GM19468 (cell line): ENCODE data around the gene EVI5L.
"Not testable (repeated sequence)": the region's sequence is repeated elsewhere in the genome, so short reads cannot be mapped to it uniquely, and the experiment has no call there.

Experiments
- ATAC-seq: cut with Tn5 transposase; IDR thresholded peaks from one replicate; pipeline ENCODE4 v1.9.1; 2021; ENCODE audit warnings: mild to moderate bottlenecking, moderate library complexity, moderate number of reproducible peaks; ENCODE audit not compliant: unreplicated experiment; ENCODE audit errors: extremely low read depth

The EVI5L gene

DNA sequence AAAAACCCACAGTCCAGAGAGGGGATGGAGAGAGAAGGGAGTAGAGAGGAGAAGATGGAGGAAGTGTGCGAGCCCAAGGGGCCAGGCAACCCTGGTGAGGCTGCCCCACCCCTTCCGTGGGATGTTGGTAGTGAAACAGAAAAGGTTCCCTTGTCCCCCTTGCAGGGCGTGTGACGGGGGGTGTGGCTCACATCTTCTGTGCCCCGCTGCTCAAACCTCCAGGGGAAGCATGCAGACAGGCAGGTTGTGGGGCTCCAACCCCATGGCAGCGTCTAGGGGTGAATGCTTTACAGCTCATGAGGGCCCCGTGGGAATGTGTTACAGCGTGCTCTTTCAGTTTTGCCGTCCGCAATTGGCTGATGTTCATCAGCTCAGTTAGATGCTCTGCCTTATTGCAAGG is 14.7 kb upstream of the EVI5L start:
- ATAC-seq = no peak

DNA sequence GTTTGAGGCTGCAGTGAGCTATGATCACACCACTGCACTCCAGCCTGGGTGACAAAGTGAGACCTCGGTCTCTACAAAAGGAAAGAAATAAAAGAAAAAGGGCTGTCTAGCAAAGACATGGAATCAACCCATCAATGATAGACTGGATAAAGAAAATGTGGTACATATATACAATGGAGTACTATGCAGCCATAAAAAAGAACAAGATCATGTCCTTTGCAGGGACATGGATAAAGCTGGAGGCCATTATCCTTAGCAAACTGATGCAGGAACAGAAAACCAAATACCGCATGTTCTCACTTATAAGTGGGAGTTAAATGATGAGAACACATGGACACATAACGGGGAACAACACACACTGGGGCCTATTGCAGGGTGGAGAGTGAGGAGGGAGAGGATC is 14.0 kb upstream of the EVI5L start:
- not testable (repeated sequence) for ATAC-seq

DNA sequence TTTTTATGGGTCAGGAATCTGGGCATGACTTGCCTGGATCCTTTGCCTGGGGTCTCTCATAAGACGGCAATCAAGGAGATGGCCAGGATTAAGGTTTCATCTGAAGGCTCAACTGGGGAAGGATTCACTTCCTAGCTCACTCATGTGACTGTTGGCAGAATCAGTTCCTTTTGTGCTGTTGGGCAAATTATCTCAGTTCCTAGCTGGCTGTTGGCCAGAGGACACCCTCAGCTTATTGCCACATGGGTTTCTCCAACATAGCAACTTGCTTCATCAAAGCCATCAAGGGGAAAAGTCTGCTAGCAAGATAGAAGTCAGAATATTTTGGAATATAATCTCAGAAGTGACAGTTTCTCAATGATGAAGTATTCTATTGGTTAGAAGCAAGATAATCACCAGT is 12.2 kb upstream of the EVI5L start:
- ATAC-seq = no peak

DNA sequence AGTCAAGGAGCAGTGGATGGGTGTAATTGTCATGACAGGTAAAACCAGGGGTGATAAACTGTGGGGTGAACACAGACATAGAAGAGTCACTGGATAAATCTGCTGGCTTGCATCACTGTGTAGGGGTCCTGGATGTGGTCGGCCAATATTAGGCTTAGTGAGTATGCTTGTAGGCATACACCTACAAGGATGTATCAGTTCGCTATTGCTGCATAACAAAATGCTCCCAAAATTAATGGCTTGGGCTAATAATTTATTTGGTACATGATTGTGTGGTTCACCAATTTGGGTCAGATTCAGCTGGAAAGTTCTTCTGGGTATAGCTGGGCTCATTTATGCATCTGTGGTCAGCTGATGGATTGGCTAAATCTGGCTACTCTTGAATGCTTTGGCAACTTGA is 11.2 kb upstream of the EVI5L start:
- ATAC-seq = no peak

DNA sequence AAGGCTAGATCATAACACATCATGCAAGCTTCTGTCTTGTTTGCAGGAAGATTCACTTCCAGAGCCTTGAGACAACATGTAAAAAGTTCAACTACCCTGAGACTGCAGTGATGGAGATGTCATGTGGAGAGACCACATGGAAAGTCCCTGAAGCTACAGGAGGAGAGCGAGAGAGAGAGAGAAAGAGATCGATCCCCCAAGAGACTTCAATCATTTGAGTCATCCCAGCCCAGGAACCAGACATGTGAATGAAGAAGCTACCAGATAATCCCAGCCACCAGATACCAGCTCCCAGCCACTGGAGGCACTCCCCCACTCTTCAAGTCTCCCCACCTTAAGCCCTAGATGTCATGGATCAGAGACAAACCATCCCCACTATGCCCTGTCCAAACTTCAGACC is 10.7 kb upstream of the EVI5L start:
- no peak for ATAC-seq

DNA sequence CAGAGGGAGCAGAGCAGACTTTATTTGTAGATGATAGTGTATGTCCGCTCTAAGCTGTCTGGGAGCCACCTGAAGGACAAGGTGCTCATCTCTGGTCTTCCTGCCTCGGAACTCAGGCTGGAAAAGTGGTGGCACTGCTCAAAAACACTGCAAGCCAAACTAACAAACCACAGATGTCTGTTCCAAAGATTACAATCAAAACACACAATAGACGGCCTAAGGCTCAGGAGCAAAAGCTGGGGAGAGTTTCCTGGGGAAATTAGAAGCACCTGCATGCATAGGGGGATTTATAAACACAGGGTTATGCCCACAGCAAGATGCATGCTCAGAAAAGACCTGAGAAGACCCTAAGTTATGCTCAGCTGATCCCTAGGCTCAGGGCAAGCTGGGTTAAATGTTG is 9.4 kb upstream of the EVI5L start:
- ATAC-seq = no peak

DNA sequence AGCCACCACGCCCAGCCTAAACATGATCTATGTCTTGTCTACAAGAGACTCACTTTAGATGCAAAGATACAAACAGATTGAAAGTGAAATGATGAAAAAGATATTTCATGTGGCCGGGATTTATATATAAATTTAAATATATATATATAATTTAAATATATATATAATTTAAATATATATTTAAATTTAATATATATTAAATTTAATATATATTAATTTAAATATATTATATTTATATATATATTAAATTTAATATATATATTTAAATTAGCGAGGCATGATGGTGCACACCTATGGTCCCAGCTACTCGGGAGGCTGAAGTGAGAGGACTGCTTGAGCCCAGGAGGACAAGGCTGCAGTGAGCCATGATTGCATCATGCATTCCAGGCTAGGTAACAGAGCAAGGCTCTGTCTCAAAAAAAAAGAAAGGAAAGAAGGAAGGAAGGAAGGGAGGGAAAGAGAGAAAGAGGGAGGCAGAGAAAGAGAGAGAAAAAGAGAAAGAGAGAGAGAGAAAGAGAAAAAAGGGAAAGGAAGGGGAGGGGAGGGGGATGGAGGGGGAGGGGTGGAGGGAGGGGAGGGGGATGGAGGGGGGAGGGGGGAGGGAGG is 7.0 kb upstream of the EVI5L start:
- no peak for ATAC-seq

DNA sequence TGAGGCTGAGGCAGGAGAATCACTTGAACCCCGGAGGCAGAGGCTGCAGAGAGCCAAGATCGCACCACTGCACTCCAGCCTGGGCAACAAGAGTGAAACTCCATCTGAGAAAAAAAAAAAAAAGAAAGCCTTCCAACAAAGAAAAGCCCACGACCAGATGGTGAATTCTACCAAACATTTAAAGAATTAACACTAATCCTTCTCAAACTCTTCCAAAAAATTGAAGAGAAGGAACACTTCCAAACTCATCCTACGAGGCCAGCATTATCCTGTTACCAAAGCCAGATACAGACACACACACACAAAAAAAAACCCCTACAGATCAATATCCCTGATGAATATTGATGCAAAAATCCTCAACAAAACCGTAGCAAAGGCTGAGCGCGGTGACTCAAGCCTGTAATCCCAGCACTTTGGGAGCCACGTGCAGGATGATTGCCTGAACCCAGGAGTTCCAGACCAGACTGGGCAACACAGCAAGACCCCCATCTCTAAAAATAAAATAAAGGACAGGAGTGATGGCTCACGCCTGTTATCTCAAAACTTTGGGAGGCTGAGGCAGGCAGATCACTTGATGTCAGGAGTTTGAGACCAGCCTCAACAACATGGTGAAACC is 6.2 kb upstream of the EVI5L start:
- no peak for ATAC-seq

DNA sequence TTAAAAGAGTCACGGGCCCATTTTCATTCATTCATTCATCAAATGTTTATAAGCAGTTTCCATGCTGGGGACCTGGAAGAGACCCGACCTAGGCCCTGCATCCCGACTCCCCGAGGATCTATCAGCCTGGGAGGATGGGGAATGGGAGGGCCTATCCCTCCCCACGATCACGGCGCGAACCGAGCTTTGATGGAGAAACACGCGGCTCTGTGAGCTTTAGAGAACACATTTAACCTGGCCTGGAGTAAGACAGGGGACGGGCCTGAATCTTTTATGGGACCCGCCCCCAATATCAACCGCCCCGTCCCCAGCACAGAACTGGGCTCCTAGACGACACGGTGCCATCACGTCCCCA is 875 bp upstream of the EVI5L start:
- ATAC-seq = no peak

DNA sequence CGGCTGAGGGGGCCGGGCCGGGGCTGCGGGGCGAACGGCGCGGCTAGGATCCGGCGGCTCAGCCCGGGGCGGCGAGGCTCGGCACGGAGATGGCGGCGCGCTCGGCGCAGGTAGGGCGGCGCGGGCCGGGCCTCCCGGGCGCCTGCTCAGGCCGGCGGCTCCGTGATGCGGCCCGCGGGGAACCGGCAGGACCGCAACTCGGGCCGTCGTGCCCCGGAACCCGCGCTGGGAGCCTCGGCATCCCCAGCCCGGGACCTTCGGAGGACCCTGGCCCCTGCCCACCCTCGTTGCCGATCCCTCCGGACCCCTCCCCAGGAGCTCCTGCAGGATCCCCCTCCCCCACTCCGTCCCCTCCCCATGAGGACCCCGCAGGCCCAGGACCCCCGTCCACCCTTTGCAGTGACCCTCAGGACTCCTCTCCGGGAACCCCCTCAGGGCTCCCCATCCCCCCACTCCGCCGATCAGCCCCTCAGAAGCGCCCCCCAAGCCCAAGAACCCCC is 304 bp downstream of the EVI5L start:
- ATAC-seq = no peak

DNA sequence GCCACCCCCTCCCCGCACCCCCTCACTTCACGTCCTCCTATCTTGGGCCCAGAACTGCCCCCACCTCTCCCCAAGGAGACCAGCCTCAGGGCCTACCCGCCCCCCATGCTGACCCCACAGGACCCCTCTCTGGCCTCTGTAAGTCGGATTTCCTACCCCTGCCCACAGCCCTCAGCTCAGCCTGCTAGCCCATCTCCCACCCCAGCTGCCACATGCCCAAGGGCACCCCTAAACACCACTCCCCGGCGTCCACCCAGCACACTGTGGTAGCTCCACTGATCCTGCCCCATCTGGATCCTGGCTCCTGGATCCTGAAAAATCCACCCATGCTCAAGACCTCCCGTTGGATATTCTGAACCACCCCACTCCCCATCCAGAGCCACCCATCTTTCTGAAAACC is 805 bp downstream of the EVI5L start:
- no peak for ATAC-seq

DNA sequence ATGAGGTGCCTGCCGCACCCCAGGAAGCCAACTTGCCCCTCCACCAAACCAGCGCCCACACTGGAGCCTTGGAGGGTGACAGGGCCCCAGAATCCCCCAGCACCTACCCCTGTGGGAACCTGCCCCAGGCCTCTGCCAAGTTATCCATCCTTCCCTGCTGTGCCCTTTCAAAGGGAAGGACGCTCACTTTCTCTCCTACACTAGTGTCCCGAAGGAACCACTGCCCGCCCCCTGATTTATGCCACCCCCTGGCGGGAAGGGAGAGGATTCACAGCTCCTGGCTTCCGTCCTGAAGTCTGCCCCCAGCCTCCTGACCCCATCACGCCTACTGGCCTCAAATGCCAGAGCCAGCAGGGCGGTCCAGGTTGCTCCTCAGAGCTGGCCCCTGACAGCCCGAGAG is 1.4 kb downstream of the EVI5L start:
- ATAC-seq = no peak

DNA sequence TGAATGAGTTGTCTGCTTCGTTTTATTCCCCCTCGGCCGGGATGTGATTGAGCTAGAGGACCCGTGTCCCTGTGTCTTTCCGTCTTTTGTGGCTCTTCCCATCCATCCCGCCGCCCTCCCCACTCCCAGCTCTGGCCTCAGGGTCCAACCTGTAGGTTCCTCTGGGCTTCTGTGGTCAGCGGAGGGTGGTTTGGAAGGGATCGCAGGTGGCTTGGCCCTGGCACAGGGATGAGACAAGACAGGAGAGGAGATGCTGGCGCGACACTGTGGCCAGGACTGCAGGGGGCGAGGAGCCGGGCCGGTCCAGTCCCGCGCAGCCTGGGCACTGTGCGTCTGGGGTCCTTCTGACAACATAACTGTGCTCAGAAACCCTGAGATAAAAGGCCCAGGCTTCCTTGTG is 2.0 kb downstream of the EVI5L start:
- no peak for ATAC-seq

DNA sequence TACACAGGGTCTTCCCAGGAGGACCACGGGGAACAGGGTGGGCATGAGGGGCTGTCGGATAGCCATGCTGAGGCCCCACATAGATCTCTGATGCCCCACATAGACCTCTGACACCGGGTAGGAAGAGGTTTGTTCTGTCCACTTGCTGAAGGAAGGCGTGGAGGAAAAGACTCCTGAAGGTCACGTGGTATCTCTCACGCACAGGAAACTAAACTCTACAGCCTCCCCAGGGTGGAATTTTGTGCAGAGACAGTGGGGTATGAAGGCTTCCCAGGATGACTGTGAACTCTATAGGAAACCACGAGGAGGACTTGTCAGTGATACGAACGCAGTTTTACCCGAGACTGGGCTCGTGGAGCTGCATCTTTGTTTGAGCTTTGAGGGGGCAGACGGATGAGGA is 2.8 kb downstream of the EVI5L start:
- no peak for ATAC-seq

DNA sequence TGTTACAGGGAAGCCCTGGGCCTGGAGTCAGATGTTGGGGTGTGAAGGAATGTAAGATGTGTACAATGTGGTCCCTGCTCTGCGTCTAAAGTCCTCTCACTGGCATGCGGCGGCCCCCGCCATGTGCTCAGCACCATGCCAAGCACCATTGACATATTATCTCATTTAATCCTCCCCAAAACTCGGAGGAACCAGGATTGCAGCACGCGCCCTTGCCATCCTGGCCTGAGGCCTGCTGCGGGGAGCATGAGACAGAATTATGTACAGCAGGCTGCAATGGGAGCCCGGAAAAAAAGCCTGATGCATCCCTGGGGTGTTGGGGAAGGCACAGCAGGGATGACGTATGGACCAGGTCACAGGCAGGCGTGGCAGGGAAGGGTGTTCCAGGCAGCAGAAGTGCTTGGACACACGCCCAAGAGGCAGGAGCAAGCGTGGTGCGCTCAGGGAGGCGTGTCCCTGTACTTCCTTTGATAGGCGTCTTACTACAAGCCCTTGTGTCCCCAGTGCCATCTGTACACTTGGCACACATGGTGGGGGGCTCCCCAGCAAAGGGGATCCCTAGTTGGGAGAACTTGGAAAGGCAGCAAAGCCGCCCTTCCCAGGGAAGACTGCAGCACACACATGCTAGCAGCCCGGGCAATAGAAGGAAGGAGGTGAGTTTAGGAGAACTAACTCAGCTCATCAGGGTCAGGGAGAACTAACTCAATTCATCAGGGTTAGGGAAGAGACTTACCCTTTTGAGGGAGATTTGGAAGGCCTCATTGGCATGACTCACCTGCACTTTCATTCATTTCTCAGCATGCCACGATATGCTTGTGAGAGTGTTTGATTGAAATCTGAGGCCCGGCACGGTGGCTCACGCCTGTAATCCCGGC is 3.4 kb downstream of the EVI5L start:
- ATAC-seq = no peak

DNA sequence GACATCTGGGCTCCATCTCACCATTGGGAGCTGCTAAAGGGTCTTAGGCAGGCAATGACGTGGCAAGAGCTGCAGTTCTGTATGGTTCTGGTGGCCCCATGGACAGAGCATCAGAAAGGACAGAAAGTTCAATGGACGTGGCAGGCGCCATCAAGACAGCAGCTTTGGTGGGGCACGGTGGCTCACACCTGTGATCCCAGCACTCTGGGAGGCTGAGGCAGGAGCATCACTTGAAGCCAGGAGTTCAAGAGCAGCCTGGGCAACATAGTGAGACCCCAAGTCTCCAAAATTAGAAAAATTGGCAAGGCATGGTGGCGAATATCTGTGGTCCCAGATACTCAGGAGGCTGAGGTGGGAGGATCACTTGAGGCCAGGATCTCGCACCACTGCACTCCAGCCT is 9.5 kb downstream of the EVI5L start:
- no peak for ATAC-seq

DNA sequence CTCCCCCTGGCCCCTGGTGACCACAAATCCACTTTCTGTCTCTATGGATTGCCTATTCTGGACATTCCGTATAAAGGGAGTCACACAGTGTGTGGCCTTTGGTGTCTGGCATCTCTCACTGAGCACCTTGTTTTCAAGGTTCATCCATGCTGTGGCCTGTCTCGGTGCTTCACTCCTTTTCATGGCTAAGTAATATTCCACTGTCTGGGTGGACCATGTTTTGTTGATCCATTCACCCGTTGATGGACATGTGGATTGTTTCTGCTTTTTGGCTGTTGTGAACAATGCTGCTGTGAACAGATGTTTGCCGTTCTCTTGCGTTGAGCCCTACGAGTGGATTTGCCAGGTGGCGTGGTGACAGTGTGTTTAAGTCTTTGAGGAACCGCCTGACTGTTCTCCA is 10.6 kb downstream of the EVI5L start:
- ATAC-seq = no peak

DNA sequence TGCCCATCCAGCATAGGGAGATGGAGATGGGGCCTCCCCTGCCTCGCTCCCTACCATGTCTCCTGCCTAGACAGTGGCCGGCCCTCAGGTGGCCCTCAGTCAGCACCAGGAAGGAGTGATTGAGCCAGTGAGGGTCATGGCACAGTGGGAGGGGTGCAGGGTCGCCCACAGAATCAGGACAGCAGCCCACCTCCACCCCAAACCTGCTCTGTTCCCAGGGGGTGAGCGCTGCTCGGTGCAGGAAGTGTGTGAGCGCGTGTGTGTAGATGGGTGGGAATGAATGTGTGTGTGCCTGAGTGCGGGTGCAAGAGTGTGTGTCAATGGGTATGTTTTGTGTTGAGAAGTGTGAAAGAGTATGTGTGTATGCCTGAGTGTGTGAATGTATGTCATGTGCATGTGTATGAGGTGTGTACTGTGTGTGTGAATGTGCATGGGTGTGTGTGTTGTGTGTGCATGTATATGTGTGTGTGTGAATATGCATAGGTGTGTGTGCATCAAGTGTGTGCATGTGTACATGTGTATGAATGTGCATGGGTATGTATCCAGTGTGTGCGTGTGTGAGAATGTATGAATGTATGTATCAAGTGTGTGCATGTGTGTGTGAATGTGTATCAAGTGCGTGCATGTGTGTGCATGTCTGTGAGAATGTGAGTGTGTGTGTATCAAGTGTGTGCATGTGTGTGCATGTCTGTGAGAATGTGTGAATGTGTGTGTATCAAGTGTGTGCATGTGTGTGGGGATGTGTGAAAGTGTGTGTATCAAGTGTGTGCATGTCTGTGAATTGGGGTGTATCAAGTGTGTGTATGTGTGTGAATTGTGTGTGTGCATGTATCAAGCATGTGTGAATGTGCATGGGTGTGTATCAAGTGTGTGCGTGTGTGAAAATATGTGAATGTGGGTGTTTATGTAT is 12.0 kb downstream of the EVI5L start:
- no peak for ATAC-seq

DNA sequence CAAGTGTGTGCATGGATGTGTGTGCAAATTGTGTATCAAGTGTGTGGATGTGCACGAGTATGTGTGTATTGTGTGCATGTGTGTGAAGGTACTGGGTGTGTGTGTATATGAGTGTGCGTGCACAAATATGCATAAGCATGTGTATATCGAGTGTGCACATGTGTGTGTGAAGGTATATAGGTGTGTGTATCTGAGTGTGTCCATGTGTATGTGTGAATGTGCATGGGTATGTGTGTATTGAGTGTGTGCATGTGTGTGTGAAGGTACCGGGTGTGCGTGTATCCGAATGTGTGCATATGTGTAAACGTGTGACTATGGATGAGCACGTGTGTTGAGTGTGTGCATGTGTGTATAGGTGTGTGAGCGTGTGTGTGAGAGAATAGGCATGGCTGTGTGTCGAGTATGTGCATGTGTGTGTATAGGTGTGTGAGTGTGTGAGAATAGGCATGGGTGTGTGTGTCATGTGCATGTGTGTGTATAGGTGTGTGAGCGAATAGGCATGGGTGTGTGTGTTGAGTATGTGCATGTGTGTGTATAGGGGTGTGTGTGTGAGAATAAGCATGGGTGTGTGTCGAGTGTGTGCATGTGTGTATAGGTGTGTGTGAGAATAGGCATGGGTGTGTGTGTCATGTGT is 12.8 kb downstream of the EVI5L start:
- ATAC-seq = no peak

DNA sequence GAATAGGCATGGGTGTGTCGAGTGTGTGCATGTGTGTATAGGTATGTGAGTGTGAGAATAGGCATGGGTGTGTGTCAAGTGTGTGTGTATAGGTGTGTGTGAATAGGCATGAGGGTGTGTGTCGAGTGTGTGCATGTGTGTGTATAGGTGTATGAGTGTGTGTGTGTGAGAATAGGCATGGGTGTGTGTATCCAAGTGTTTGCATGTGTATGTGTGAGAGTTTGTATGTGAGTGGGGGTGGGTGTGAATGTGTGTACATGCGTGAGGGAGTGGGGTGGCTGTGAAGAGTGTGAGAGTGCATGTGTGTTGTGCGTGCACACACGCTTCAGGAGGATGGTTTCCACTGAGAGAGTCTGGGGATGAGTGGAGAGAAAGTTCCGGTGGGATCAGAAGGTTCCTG is 13.5 kb downstream of the EVI5L start:
- ATAC-seq = no peak
